GM12864 (cell line): ENCODE measurements around the gene TMCO6.
"Not testable (repeated sequence)": the region's sequence is repeated elsewhere in the genome, so short reads cannot be mapped to it uniquely, and the experiment has no call there.

Source experiments
- DNase-seq: peaks from one replicate; pipeline ENCODE4 v3.0.0-alpha.2; 2011; ENCODE audit warnings: low read depth
- H3K4me3 ChIP-seq: 2 replicates; pipeline ENCODE4 v1.5.1; 2011; ENCODE audit warnings: mild to moderate bottlenecking, low read depth, low read length, control low read depth
- TF ChIP-seq, protein P1 (sequence below): IDR thresholded peaks from 2 replicates; pipeline ENCODE4 v1.5.1; 2011; ENCODE audit warnings: low read depth, mild to moderate bottlenecking, moderate library complexity, low read length, control low read depth, inconsistent platforms; ENCODE audit errors: missing control alignments

TMCO6 gene

DNA sequence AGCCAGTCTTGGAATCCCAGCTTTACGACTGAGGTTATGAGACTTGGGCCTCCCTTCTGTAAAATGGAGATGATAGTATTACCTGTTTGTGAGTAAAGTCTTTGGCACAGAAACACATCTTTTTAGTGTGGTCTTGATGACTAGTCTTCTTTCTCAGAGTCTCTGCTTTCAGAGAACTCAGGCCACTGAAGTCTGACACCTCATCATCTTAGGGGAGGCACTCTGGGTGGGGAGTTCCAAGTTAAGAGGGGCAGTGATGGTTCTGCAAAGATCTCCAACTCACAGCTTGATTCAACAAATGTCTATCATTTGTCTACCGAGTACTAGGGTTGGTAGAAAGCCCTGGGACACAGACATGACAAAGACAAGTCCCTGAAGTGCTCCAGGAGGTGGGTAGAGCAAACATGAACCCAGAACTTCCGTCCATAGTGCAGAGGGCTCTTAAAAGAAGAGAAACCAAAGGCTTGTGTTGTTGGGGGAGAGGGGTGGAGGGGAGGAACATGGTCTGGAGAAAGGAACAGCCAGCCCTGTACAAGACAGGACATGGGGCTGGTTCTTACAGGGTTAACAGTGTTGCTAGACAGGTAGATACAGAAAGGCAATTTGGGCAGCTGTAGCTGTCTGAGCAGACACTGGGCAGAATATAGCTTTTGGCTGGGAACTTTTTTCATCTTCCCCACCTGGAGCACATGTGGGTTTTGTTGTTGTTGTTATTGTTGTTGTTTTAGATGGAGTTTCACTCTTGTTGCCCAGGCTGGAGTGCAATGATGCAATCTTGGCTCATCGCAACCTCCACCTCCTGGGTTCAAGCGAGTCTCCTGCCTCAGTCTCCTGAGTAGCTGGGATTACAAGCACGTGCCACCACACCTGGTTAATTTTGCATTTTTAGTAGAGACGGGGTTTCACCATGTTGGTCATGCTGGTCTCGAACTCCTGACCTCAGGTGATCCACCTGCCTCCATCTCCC is 3.7 kb upstream of the TMCO6 start:
- DNase-seq = no peak
- TF ChIP-seq, protein P1, sequence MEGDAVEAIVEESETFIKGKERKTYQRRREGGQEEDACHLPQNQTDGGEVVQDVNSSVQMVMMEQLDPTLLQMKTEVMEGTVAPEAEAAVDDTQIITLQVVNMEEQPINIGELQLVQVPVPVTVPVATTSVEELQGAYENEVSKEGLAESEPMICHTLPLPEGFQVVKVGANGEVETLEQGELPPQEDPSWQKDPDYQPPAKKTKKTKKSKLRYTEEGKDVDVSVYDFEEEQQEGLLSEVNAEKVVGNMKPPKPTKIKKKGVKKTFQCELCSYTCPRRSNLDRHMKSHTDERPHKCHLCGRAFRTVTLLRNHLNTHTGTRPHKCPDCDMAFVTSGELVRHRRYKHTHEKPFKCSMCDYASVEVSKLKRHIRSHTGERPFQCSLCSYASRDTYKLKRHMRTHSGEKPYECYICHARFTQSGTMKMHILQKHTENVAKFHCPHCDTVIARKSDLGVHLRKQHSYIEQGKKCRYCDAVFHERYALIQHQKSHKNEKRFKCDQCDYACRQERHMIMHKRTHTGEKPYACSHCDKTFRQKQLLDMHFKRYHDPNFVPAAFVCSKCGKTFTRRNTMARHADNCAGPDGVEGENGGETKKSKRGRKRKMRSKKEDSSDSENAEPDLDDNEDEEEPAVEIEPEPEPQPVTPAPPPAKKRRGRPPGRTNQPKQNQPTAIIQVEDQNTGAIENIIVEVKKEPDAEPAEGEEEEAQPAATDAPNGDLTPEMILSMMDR = no peak
- H3K4me3 ChIP-seq = no peak overlapping the region

DNA sequence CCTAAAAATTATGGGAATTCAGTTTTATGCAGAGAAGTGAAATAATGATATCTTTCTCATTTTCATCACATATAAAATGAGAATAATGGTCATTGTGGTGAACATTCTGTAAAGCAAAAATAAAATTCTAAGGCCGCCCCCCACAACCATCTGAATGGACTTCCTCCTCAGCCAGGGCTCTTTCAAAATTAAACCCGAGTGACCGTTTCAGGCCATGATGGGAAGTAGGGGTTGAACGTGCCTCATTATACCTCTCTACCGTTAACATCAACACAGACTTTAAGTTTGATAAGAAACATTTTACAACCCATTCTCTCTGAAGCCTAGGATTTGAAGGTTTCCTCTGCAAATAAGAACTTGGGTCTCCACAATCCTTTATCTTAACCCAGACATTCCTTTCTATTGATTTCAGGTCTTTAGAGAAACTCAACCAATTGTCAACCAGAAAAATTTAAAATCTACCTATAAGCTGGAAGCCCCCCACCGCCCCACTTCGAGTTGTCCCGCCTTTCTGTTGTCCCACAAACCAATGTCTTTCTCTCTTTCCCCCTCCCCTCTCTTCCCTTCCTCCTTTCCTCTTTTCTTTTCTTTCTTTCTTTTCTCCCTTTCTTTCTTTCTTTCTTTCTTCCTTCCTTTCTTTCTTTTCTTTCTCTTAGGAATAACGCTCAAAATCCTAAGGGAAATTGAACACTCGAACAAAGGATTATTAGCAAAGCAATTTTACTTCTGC is 1.7 kb upstream of the TMCO6 start:
- DNase-seq = no peak
- H3K4me3 ChIP-seq = no peak overlapping the region
- TF ChIP-seq, protein P1 = no peak

DNA sequence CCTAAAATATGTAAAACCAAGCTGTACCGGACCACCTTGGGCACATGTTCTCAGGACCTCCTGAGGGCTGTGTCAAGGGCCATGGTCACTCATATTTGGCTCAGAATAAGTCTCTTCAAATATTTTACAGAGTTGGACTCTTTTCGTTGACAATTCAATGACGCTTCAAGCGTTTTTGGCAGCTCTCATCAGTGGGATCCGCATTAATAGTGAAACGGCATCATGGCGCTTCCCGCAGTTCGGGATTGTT is 428 bp upstream of the TMCO6 start:
- peak overlapping the region; percentile 92 for H3K4me3 ChIP-seq
- not testable (repeated sequence) for DNase-seq

DNA sequence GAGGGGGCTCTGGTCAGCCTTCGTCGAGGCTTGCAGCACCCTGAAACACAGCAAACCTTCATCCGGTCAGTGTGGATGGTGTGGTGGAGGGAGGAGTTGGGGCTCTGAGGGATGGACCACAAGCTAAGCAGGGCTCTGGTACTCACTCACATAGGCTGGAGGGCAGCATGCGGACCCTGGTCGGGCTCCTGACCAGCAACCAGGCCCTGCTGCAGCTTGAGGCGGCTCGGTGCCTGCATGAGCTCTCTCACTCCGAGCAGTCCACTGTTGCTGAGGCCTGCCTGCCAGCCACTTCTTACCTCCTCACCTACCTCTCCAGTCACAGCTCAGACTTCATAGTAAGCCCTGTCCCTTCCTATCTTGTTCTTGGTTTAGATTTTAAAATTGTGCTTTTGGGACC is 2.5 kb downstream of the TMCO6 start:
- DNase-seq = no peak
- no peak overlapping the region for H3K4me3 ChIP-seq
- TF ChIP-seq, protein P1 = no peak

DNA sequence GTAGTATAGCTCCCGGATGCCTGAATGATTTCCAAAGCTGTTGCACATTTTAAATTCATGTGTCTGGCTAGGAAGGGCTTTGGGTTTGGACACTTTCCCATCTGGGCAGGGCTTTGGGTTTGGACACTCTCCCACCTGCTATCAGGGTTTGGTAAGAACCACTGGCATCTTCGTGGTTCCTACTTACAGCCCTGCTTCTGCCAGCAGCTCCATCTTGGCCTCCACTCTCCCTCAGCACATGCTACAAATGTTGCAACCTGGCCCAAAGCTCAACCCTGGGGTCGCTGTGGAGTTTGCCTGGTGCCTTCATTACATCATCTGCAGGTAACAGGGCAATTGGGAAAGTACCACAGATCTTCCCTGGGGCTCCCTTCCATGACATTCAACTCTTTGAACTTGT is 3.5 kb downstream of the TMCO6 start:
- DNase-seq = no peak
- H3K4me3 ChIP-seq = no peak overlapping the region
- TF ChIP-seq, protein P1 = no peak

DNA sequence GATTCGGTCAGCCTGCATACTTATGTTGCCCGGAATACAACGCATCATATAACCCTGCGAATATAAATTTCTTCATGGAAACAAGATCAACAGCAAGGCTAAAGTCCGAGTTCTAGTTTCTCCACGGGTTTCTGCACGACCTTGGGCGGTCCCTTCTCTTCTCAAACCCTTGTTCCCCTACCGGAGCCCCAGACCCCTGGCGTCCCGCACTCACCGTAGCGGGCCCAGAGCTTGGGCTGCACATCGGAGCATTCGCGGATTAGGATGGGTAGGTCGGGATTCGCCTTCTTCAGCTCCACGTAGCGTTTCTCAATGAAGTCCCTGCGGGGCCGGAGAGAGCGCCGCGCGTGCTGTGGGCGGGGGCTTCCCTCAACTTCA is 7.8 kb downstream of the TMCO6 start:
- no peak for DNase-seq
- peak overlapping the region; percentile 97 for H3K4me3 ChIP-seq
- TF ChIP-seq, protein P1 = no peak

DNA sequence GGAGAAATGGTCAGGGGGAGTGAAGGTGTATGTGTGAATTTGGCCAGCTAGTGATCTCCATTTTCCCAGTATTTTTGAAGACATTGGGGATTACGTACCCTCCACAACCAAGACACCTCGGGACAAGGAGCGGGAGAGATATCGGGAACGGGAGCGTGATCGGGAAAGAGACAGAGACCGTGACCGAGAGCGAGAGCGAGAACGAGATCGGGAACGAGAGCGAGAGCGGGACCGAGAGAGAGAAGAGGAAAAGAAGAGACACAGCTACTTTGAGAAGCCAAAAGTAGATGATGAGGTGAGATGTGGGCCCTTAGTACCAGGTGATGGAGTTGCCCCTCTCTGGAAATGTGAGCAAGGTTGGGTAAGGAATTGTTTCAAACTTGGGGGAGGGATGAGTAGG is 19.6 kb downstream of the TMCO6 start:
- TF ChIP-seq, protein P1 = no peak
- no peak overlapping the region for H3K4me3 ChIP-seq
- DNase-seq = no peak

DNA sequence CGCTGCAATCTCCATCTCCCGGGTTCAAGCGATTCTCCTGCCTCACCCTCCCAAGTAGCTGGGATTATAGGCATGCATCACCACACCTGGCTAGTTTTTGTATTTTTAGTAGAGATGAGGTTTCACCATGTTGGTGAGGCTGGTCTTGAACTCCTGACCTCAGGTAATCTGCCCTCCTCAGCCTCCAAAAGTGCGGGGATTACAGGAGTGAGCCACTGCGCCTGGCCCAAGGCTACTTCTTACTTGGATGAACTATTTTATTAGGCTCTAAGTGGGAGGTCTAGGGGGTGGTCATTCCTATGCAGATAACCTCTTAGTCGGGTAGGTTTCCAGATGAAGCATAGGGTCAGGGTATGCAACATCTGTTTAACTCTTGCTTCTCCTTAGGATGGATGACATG is 21.1 kb downstream of the TMCO6 start:
- H3K4me3 ChIP-seq, DNase-seq: not testable (repeated sequence)
